Right lobe of liver (tissue), 4 donors: ENCODE data around the gene INPP5B.

Experiments used
- CTCF ChIP-seq, 4 donors: fragments of 200-600 bp in 3 of 4; fragments of 450-650 bp in 1 of 4; IDR thresholded peaks; one replicate each; pipeline versions ENCODE4 v1.5.1 to v1.8.0; 2016 to 2022; ENCODE audit warnings: antibody characterized with exemption in 4 of 4, mild to moderate bottlenecking in 2 of 4
- POLR2A ChIP-seq: fragments of 450-650 bp; IDR thresholded peaks from one replicate; pipeline ENCODE4 v1.6.1; 2017; ENCODE audit warnings: antibody characterized with exemption, mild to moderate bottlenecking
- donor health status: DM: no; HTN: no; CAD: no.
- donor health status: DM: no; HTN: no; CAD: no.
- donor health status: DM: no; HTN: yes; CAD: no.

- TF ChIP-seq CTCF (IDR thresholded peaks at IDR 0.05), result no peak
- TF ChIP-seq POLR2A, result no peak
These were observed 41.1 kb downstream of the INPP5B start for GRCh38 chr1:37905727-37906126.
